ENCODE measurements around the gene CPNE8.

The CPNE8 gene

DNA sequence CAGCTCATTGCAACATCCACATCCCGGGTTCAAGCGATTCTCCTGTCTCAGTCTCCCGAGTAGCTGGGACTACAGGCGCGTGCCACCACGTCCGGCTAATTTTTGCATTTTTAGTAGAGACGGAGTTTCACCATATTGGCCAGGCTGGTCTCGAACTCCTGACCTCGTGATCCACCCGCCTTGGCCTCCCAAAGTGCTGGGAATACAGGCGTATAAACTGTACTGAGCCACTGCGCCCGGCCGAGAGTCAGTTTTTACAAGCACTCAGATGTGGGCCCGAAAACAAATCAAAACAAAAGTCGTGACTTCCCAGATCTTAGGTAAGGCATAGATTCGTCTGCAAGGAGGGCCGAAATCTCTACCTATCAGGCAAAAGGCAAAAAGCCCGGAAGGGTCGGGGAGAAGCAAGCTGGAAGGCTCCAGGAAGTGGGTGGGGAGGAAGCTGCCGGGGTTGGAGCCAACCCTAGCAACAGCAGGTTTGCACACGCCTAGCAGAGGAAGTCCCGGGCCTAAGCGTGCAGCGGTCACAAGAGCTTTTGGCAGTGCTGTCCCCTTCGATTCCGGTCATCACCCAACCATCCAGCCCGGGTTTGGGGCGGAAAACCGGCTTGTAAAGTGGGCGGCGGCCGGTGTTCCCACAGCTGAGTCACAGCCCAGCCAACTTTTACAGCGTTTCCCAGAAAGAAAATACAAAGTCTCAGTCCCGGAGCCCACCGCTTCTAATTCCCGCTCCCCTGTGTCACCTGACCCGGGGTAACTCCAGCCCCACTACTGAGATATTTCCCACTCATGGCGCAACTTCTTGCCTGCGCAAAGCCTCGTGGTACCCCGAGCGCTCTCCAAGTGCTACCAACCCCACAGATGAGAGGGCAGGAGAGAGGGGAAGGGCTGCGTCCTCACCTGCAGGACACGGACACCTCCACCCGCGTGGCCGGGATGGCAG, 583 bp downstream of the CPNE8 start:
- Mint-ChIP-seq H3K36me3 (ENCODE audit: low read depth) (no peaks in the 10 kb centered on the region), H3K4me3 (peak overlapping the region; percentile 89 to 92 (median 90))

GRCh38 chr12:38903596-38903995, 1.8 kb downstream of the CPNE8 start:
- H3K4me1 Mint-ChIP-seq: peaks cover 21% of the 10 kb centered on the region
- TF ChIP-seq CTCF (IDR thresholded peaks at IDR 0.05; ENCODE audit: unreplicated experiment in 3 of 3): no peak
- H3K27ac Mint-ChIP-seq: peak overlapping the region; percentile 33 to 77 (median 34)
- H3K36me3 Mint-ChIP-seq (ENCODE audit: low read depth): no peaks in the 10 kb centered on the region
- peak overlapping the region; percentile 89 to 92 (median 90) for H3K4me3 Mint-ChIP-seq
- peaks cover 20% of the 10 kb centered on the region for H3K27me3 Mint-ChIP-seq (ENCODE audit: low read depth)
- no peaks in the 10 kb centered on the region for H3K9me3 Mint-ChIP-seq

More for the DNA sequence above, 583 bp downstream of the CPNE8 start:
- Mint-ChIP-seq H3K27ac (peak overlapping the region; percentile 76 to 89 (median 81)), H3K27me3 (ENCODE audit: low read depth) (peaks cover 20% of the 10 kb centered on the region), H3K9me3 (no peaks in the 10 kb centered on the region), H3K4me1 (peaks cover 21% of the 10 kb centered on the region)
- no peak for TF ChIP-seq CTCF (IDR thresholded peaks at IDR 0.05; ENCODE audit: unreplicated experiment in 3 of 3)

GRCh38 chr12:38898001-38898684, 7.2 kb downstream of the CPNE8 start:
- Mint-ChIP-seq H3K4me3 (no peak overlapping the region), H3K4me1 (no peaks in the 10 kb centered on the region), H3K27me3 (ENCODE audit: low read depth) (no peaks in the 10 kb centered on the region), H3K36me3 (ENCODE audit: low read depth) (no peaks in the 10 kb centered on the region), H3K9me3 (no peaks in the 10 kb centered on the region), H3K27ac (peak overlapping the region in 1 of 3 experiments; percentile 67)
- TF ChIP-seq CTCF (IDR thresholded peaks at IDR 0.05; ENCODE audit: unreplicated experiment in 3 of 3): no peak

- no peaks in the 10 kb centered on the region for H3K27me3 Mint-ChIP-seq (ENCODE audit: low read depth)
- no peak overlapping the region for H3K27ac Mint-ChIP-seq
- H3K36me3 Mint-ChIP-seq (ENCODE audit: low read depth): no peaks in the 10 kb centered on the region
- no peaks in the 10 kb centered on the region for H3K9me3 Mint-ChIP-seq
- TF ChIP-seq CTCF (IDR thresholded peaks at IDR 0.05; ENCODE audit: unreplicated experiment in 3 of 3): no peak
- peaks cover 4% of the 10 kb centered on the region for H3K4me1 Mint-ChIP-seq
- H3K4me3 Mint-ChIP-seq: no peak overlapping the region
Measured at GRCh38 chr12:38895446-38895845, 9.9 kb downstream of the CPNE8 start.

- H3K27me3 Mint-ChIP-seq (ENCODE audit: low read depth): no peaks in the 10 kb centered on the region
- H3K27ac Mint-ChIP-seq: no peak overlapping the region
- no peak overlapping the region for H3K4me3 Mint-ChIP-seq
- no peak for TF ChIP-seq CTCF (IDR thresholded peaks at IDR 0.05; ENCODE audit: unreplicated experiment in 3 of 3)
- H3K9me3 Mint-ChIP-seq: peaks cover 2% of the 10 kb centered on the region
- peaks cover 3% of the 10 kb centered on the region for H3K36me3 Mint-ChIP-seq (ENCODE audit: low read depth)
- H3K4me1 Mint-ChIP-seq: peaks cover 4% of the 10 kb centered on the region
Measured at GRCh38 chr12:38892976-38893375, 12.4 kb downstream of the CPNE8 start.
